Liver (tissue), 9 donors: ENCODE measurements around the gene FOXS1. TPM values are rescaled to one million over a fixed set of nuclear protein-coding genes. Genes with fewer than 3 reads are reported as not detected.

Experiments used
- DNase-seq: peaks from one replicate; pipeline ENCODE4 v3.0.0-alpha.2; 2017; ENCODE audit warnings: low spot score
- H3K27ac ChIP-seq, 2 donors: one replicate each; pipeline ENCODE4 v1.7.0; 2013; ENCODE audit warnings: inconsistent platforms in 2 of 2, low read length in 2 of 2, control low read depth in 1 of 2, low read depth in 1 of 2, mild to moderate bottlenecking in 1 of 2
- H3K27me3 ChIP-seq, 4 donors: one replicate each; pipeline versions ENCODE4 v1.6.1 to v1.7.0; 2013; ENCODE audit warnings: low read length in 3 of 4, inconsistent platforms in 1 of 4, mild to moderate bottlenecking in 1 of 4, moderate library complexity in 1 of 4; ENCODE audit not compliant: control insufficient read depth in 4 of 4, insufficient read depth in 4 of 4
- H3K36me3 ChIP-seq, 4 donors: one replicate each; pipeline versions ENCODE4 v1.6.1 to v1.7.0; 2013; ENCODE audit warnings: low read length in 3 of 4, mild to moderate bottlenecking in 3 of 4, low read depth in 1 of 4, moderate library complexity in 1 of 4; ENCODE audit not compliant: control insufficient read depth in 4 of 4, insufficient read depth in 3 of 4
- H3K4me1 ChIP-seq, 4 donors: one replicate each; pipeline versions ENCODE4 v1.6.1 to v1.7.0; 2013; ENCODE audit warnings: low read length in 3 of 4, mild to moderate bottlenecking in 3 of 4, moderate library complexity in 1 of 4; ENCODE audit not compliant: control insufficient read depth in 4 of 4, insufficient read depth in 4 of 4
- H3K4me3 ChIP-seq, 3 donors: one replicate each; pipeline versions ENCODE4 v1.6.1 to v1.7.0; 2013; ENCODE audit warnings: low read length in 3 of 3, control low read depth in 1 of 3, low read depth in 1 of 3, mild to moderate bottlenecking in 1 of 3
- H3K9ac ChIP-seq, 2 donors: one replicate each; pipeline ENCODE4 v1.7.0; 2013; ENCODE audit warnings: low read length in 2 of 2, mild to moderate bottlenecking in 2 of 2, moderate library complexity in 2 of 2, control low read depth in 1 of 2, low read depth in 1 of 2
- H3K9me3 ChIP-seq, 4 donors: one replicate each; pipeline versions ENCODE4 v1.6.1 to v1.7.0; 2013; ENCODE audit warnings: low read length in 3 of 4; ENCODE audit not compliant: control insufficient read depth in 4 of 4
- ATF3 ChIP-seq: IDR thresholded peaks from 2 replicates; pipeline ENCODE4 v1.6.1; 2016; ENCODE audit warnings: antibody characterized with exemption
- EGR1 ChIP-seq, 2 donors: IDR thresholded peaks; 2 replicates each; pipeline ENCODE4 v1.6.1; 2016 to 2018; ENCODE audit warnings: antibody characterized with exemption in 2 of 2, low read depth in 2 of 2
- FOXA1 ChIP-seq: IDR thresholded peaks from 2 replicates; pipeline ENCODE4 v1.6.1; 2016; ENCODE audit warnings: antibody characterized with exemption
- GABPA ChIP-seq, 2 donors: IDR thresholded peaks in 1 of 2; conservative IDR thresholded peaks in 1 of 2; 2 replicates each; pipeline ENCODE4 v1.6.1; 2016; ENCODE audit warnings: antibody characterized with exemption in 2 of 2, mild to moderate bottlenecking in 1 of 2, moderate library complexity in 1 of 2
- HNF4A ChIP-seq, 2 donors: conservative IDR thresholded peaks; 2 replicates each; pipeline ENCODE4 v1.6.1; 2016; ENCODE audit warnings: antibody characterized with exemption in 2 of 2, mild to moderate bottlenecking in 2 of 2
- HNF4G ChIP-seq: IDR thresholded peaks from 2 replicates; pipeline ENCODE4 v1.6.1; 2016; ENCODE audit warnings: antibody characterized with exemption
- JUND ChIP-seq, 2 donors: IDR thresholded peaks; 2 replicates each; pipeline ENCODE4 v1.6.1; 2016; ENCODE audit warnings: antibody characterized with exemption in 2 of 2
- NR2F2 ChIP-seq: IDR thresholded peaks from 2 replicates; pipeline ENCODE4 v1.6.1; 2016; ENCODE audit warnings: antibody characterized with exemption
- RXRA ChIP-seq, 2 donors: IDR thresholded peaks; 2 replicates each; pipeline ENCODE4 v1.6.1; 2017 to 2018; ENCODE audit warnings: antibody characterized with exemption in 2 of 2, mild to moderate bottlenecking in 1 of 2
- TAF1 ChIP-seq: conservative IDR thresholded peaks from 2 replicates; pipeline ENCODE4 v1.6.1; 2016; ENCODE audit warnings: antibody characterized with exemption, mild to moderate bottlenecking
- YY1 ChIP-seq: IDR thresholded peaks from 2 replicates; pipeline ENCODE4 v1.6.1; 2016; ENCODE audit warnings: antibody characterized with exemption, mild to moderate bottlenecking
- ZBTB33 ChIP-seq: IDR thresholded peaks from 2 replicates; pipeline ENCODE4 v1.6.1; 2016; ENCODE audit warnings: antibody characterized with exemption
- WGBS: extraction: QIAGEN DNeasy Blood & Tissue Kit; methylation state at CpG from one replicate; pipeline ENCODE4 v1.1.7; 2013; 5-methylcytosine and 5-hydroxymethylcytosine counted together
- polyA plus RNA-seq, 2 donors: library from polyadenylated mRNA; stranded (reverse) in 1 of 2; unstranded in 1 of 2; fragments of 200-250 nt in 1 of 2; fragments of >200 nt in 1 of 2; fragmentation: Nextera tagmentation in 1 of 2; extraction: Ambion mirVana in 1 of 2; gene quantifications; one replicate each; pipeline versions ENCODE4 v1.2.1 to v1.2.3, GENCODE V29; 2013 to 2015
- total RNA-seq, 2 donors: library from RNA; depleted of rRNA; stranded (reverse); fragments of >200 nt; gene quantifications; one replicate each; pipeline ENCODE4 v1.2.3, GENCODE V29; 2014
- TF ChIP-seq, protein P1 (sequence below): fragments of 150-350 bp; IDR thresholded peaks from 2 replicates; pipeline ENCODE4 v1.5.1; 2017; ENCODE audit warnings: improper control_type of control experiment, low read depth, low read length; ENCODE audit not compliant: missing input control
- TF ChIP-seq, protein P2 (sequence below): IDR thresholded peaks from 2 replicates; pipeline ENCODE4 v1.6.1; 2016; ENCODE audit warnings: antibody characterized with exemption
- donor health status: healthy.
- donor health status: healthy.
- donor health status: healthy.
- donor health status: healthy.
- donor health status: healthy.

Gene FOXS1
- total and polyA plus RNA-seq, 4 donors = 0.21 to 0.51 (median 0.28) TPM

- Histone ChIP-seq H3K4me3 (no peak overlapping the region), H3K27ac (no peak overlapping the region), H3K9ac (no peak overlapping the region), H3K36me3 (no peaks in the 10 kb centered on the region), H3K4me1 (peaks cover 0 to 3% (median under 1%) of the 10 kb centered on the region in 4 donors), H3K27me3 (no peaks in the 10 kb centered on the region), H3K9me3 (no peaks in the 10 kb centered on the region)
- WGBS = 94% methylated on average over 5 of the region's 5 CpGs
- no peak for DNase-seq
- no peak for TF ChIP-seq TAF1
- TF ChIP-seq, protein P1, sequence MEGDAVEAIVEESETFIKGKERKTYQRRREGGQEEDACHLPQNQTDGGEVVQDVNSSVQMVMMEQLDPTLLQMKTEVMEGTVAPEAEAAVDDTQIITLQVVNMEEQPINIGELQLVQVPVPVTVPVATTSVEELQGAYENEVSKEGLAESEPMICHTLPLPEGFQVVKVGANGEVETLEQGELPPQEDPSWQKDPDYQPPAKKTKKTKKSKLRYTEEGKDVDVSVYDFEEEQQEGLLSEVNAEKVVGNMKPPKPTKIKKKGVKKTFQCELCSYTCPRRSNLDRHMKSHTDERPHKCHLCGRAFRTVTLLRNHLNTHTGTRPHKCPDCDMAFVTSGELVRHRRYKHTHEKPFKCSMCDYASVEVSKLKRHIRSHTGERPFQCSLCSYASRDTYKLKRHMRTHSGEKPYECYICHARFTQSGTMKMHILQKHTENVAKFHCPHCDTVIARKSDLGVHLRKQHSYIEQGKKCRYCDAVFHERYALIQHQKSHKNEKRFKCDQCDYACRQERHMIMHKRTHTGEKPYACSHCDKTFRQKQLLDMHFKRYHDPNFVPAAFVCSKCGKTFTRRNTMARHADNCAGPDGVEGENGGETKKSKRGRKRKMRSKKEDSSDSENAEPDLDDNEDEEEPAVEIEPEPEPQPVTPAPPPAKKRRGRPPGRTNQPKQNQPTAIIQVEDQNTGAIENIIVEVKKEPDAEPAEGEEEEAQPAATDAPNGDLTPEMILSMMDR = no peak
- no peak for TF ChIP-seq ZBTB33
- no peak for TF ChIP-seq HNF4A (conservative IDR thresholded peaks at IDR 0.05)
- TF ChIP-seq RXRA (IDR thresholded peaks at IDR 0.05) = no peak
- TF ChIP-seq YY1 = no peak
- no peak for TF ChIP-seq GABPA (IDR thresholded peaks at IDR 0.05 in 1 of 2, conservative IDR thresholded peaks at IDR 0.05 in 1 of 2)
- TF ChIP-seq ATF3 = no peak
- TF ChIP-seq FOXA1 = no peak
- no peak for TF ChIP-seq NR2F2
- TF ChIP-seq HNF4G = no peak
- no peak for TF ChIP-seq JUND (IDR thresholded peaks at IDR 0.05)
Measured at GRCh38 chr20:31817461-31817860, 27.9 kb downstream of the FOXS1 start.

DNA sequence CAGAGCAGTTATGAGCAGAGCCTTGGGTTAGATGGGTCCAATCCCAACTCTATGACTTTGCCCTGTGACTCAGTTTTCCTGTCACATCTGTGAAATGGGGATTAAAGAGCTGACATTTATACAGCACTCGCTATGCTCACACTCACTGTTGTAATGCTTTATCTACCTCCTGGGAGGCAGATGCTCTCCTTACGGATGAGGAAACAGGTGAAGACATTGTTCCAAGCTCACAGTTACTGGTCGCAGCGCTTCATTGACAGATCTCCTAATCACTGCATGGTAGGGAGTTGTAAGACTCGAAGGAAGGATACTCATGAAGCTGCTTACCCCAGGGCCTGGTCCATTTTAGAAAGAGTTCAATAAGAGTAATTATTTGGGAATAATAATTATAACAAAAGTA is 29.2 kb downstream of the FOXS1 start:
- 94% methylated on average over 5 of the region's 5 CpGs for WGBS
- TF ChIP-seq NR2F2 = no peak
- TF ChIP-seq EGR1 (IDR thresholded peaks at IDR 0.05; ENCODE audit: low read depth in 2 of 2) = no peak
- no peak for TF ChIP-seq ZBTB33
- TF ChIP-seq, protein P2, sequence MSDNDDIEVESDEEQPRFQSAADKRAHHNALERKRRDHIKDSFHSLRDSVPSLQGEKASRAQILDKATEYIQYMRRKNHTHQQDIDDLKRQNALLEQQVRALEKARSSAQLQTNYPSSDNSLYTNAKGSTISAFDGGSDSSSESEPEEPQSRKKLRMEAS = no peak
- Histone ChIP-seq H3K9me3 (no peaks in the 10 kb centered on the region), H3K27ac (no peak overlapping the region), H3K9ac (no peak overlapping the region), H3K36me3 (no peaks in the 10 kb centered on the region), H3K4me3 (no peak overlapping the region), H3K27me3 (no peaks in the 10 kb centered on the region), H3K4me1 (no peaks in the 10 kb centered on the region)
- no peak for DNase-seq
